GM12878 (cell line): ENCODE data around the gene RPS8. TPM values are rescaled to one million over a fixed set of nuclear protein-coding genes. Genes with fewer than 3 reads are reported as not detected.

Experiments used
- ATAC-seq: fragments of 200-7000 bp; cut with Tn5 transposase; 3 replicates; pipeline ENCODE4 v1.9.1; 2020; ENCODE audit warnings: mild to moderate bottlenecking, moderate library complexity
- BruUV-seq: library from RNA; stranded (reverse); fragments of 400-500 nt; replicated peaks from 2 replicates; lab custom pipeline; 2021; lab: Mats Ljungman, UMichigan
- CTCF ChIA-PET: fragments of 300-600 bp; sonication (Branson Sonifier 250); formaldehyde crosslinking; extraction: SDS; loops from one replicate; lab custom pipeline; 2021; ENCODE audit warnings: inconsistent platforms; lab: Yijun Ruan, JAX
- POLR2A ChIA-PET: fragments of 350-600 bp; formaldehyde crosslinking; extraction: SDS; loops from one replicate; lab custom pipeline; 2021; ENCODE audit warnings: inconsistent platforms; lab: Charles Lee
- RAD21 ChIA-PET: fragments of 300-600 bp; sonication (Branson Sonifier 250); formaldehyde crosslinking; loops from one replicate; lab custom pipeline; 2023; ENCODE audit warnings: antibody characterized with exemption; ENCODE audit not compliant: unreplicated experiment; lab: Charles Lee
- SMC1A ChIA-PET: fragments of 300-600 bp; sonication (Branson Sonifier 250); formaldehyde crosslinking; loops from one replicate; lab custom pipeline; 2023; ENCODE audit not compliant: unreplicated experiment, uncharacterized antibody; lab: Charles Lee
- DNase-seq: peaks from one replicate; pipeline ENCODE4 v3.0.0-alpha.2; 2011; ENCODE audit warnings: low read depth, low spot score
- FAIRE-seq: peaks from 3 replicates; lab custom pipeline; 2011; peaks lifted over from hg19 to GRCh38; lab: Jason Lieb, UNC
- H2AFZ ChIP-seq: 2 replicates; pipeline ENCODE4 v1.6.0; 2011; ENCODE audit warnings: low read depth, low read length, control low read depth; ENCODE audit not compliant: control insufficient read depth
- H3K27ac ChIP-seq: 2 replicates; pipeline ENCODE4 v1.5.1; 2011; ENCODE audit warnings: control low read depth; ENCODE audit not compliant: control insufficient read depth, insufficient read depth
- H3K27me3 ChIP-seq, 2 experiments: replicated peaks in 1 of 2; 2 replicates each; pipeline versions ENCODE4 v1.6.0 to v1.6.1; 2011; ENCODE audit warnings: low read length in 1 of 2; ENCODE audit not compliant: control insufficient read depth in 2 of 2, insufficient read depth in 2 of 2
- H3K36me3 ChIP-seq, 2 experiments: 2 replicates each; pipeline ENCODE4 v1.5.1; 2011; ENCODE audit warnings: low read length in 1 of 2; ENCODE audit not compliant: control insufficient read depth in 2 of 2, insufficient read depth in 2 of 2
- H3K4me1 ChIP-seq: 2 replicates; pipeline ENCODE4 v1.6.1; 2011; ENCODE audit warnings: mild to moderate bottlenecking, low read length, moderate library complexity, mixed read lengths; ENCODE audit not compliant: control insufficient read depth, insufficient read depth
- H3K4me2 ChIP-seq: 2 replicates; pipeline ENCODE4 v1.6.0; 2011; ENCODE audit warnings: control low read depth; ENCODE audit not compliant: control insufficient read depth, insufficient read depth
- H3K4me3 ChIP-seq: fragments of 200-600 bp; sonication (generic); 2 replicates; pipeline ENCODE4 v1.5.1; 2016
- H3K79me2 ChIP-seq: 2 replicates; pipeline ENCODE4 v1.6.0; 2011; ENCODE audit warnings: low read length; ENCODE audit not compliant: control insufficient read depth, insufficient read depth
- H3K9ac ChIP-seq: 2 replicates; pipeline ENCODE4 v1.8.0; 2011; ENCODE audit warnings: low read length, control low read depth, mixed read lengths; ENCODE audit not compliant: control insufficient read depth, insufficient read depth
- H3K9me3 ChIP-seq: replicated peaks from 3 replicates; pipeline ENCODE4 v1.5.1; 2011; ENCODE audit warnings: mild to moderate bottlenecking, low read length; ENCODE audit not compliant: control insufficient read depth, insufficient read depth
- H4K20me1 ChIP-seq: 2 replicates; pipeline ENCODE4 v1.6.0; 2011; ENCODE audit not compliant: control insufficient read depth, insufficient read depth
- CBFB ChIP-seq: IDR thresholded peaks from 2 replicates; pipeline ENCODE4 v1.6.1; 2016; ENCODE audit warnings: antibody characterized with exemption, low read depth
- DPF2 ChIP-seq: fragments of 450-650 bp; IDR thresholded peaks from 2 replicates; pipeline ENCODE4 v1.6.1; 2017; ENCODE audit warnings: mild to moderate bottlenecking
- GATAD2B ChIP-seq: fragments of 450-650 bp; conservative IDR thresholded peaks from 2 replicates; pipeline ENCODE4 v1.6.1; 2017; ENCODE audit warnings: low read depth, mild to moderate bottlenecking, moderate library complexity
- HDAC2 ChIP-seq: fragments of 200-600 bp; sonication (generic); IDR thresholded peaks from 2 replicates; pipeline ENCODE4 v1.6.1; 2017
- LARP7 ChIP-seq: fragments of 450-650 bp; IDR thresholded peaks from 2 replicates; pipeline ENCODE4 v1.6.1; 2017; ENCODE audit warnings: mild to moderate bottlenecking
- MEF2B ChIP-seq: fragments of 450-650 bp; IDR thresholded peaks from 2 replicates; pipeline ENCODE4 v1.6.1; 2018; ENCODE audit warnings: mild to moderate bottlenecking, moderate library complexity; ENCODE audit not compliant: partially characterized antibody, poor library complexity, severe bottlenecking
- NR2F1 ChIP-seq: fragments of 450-650 bp; conservative IDR thresholded peaks from 2 replicates; pipeline ENCODE4 v1.6.1; 2017; ENCODE audit warnings: mild to moderate bottlenecking
- WGBS: methylation state at CpG from one replicate; pipeline ENCODE4 v1.1.6; 2016; ENCODE audit warnings: low lambda C conversion rate; ENCODE audit not compliant: insufficient replicate concordance, insufficient coverage; ENCODE audit errors: missing lambda C conversion rate; 5-methylcytosine and 5-hydroxymethylcytosine counted together
- in situ Hi-C: fragments of 300-500 bp; cut with MboI; formaldehyde crosslinking; loops from 9 replicates; pipeline ENCODE4 v1.14.3; 2018; ENCODE audit warnings: mixed read lengths
- intact Hi-C: fragments of 100-400 bp; cut with micrococcal nuclease; formaldehyde crosslinking; loops from one replicate; pipeline ENCODE4 v1.14.2; 2022; ENCODE audit not compliant: unreplicated experiment
- polyA plus RNA-seq, 11 experiments: library from polyadenylated mRNA; depleted of rRNA in 4 of 11; unstranded in 6 of 11; stranded (reverse) in 5 of 11; fragments of >200 nt; fragmentation: Nextera tagmentation in 4 of 11; fragmentation: Illumina TruSeq in 1 of 11; extraction: Ambion mirVana in 4 of 11; extraction: Trizol in 1 of 11; gene quantifications; 1 replicate in 1 of 11; 2 replicates in 10 of 11; pipeline versions ENCODE4 v1.2.1 to v1.2.3, GENCODE V29; 2011 to 2016; ENCODE audit warnings: inconsistent platforms in 2 of 11, missing spikeins in 2 of 11, low read depth in 1 of 11
- total RNA-seq, 4 experiments: library from RNA; depleted of rRNA in 3 of 4; stranded (reverse); fragments of >200 nt in 3 of 4; fragmentation: Illumina TruSeq in 1 of 4; extraction: Trizol in 1 of 4; gene quantifications; 2 replicates each; pipeline versions ENCODE4 v1.2.1 to v1.2.3, GENCODE V29; 2013 to 2021

RPS8 gene
- total and polyA plus RNA-seq, 10 of the 15 experiments (the other 5 are each of a cell fraction or from before 2014, with no cell fraction given): 1,296 to 3,461 (median 2,877) TPM

DNA sequence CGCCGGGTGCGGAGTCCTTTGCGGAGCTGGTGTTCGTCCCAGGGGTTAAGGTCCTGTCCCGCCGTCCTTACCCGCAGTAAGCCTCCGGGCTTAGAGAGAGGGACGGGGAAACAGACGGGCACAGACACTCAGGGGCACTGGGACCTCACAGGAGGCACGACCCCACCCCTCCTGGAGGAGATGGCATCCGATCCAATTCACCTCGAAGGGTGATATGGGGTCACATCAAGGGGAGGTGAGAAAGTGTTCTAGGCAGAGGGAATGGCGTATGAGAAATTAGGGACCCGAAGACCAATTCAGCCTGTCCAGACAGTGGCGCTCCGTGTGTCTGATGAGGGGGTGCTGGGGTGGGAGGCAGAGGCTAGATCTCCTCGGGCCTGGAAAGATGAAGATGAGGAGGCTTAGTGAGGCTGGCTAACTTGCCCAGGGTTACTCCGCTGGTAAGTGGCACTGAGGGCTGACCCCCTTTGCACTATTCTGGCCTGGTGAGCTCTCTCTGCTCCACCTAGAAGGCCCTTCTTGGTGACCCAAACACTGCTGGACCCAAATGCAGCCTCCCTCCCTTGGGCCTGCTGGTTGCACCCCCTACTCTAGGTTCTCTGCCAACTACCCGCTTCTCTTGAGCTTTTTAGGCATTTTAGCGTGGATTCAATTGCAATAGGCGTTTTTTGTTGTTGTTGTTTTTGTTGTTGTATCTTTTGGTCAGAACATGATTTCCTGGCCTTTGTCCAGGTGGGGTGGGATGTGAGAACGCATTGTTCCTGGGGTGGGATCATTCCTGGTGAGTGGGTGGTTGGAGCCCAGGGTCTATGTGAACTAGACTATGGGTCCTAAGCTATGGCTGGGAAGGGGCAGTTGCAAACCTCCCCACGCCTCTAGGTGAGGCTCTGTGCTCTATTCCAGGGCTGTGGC lies 45.2 kb downstream of the RPS8 start:
- DNase-seq (no peak), FAIRE-seq (no peak), ATAC-seq (no peak)
- Histone ChIP-seq H3K36me3 (no peaks in the 10 kb centered on the region), H3K9me3 (no peaks in the 10 kb centered on the region), H3K27me3 (no peaks in the 10 kb centered on the region), H3K4me1 (peaks cover 4% of the 10 kb centered on the region), H4K20me1 (no peaks in the 10 kb centered on the region), H3K9ac (peak overlapping the region; percentile 97), H3K27ac (peak overlapping the region; percentile 100), H3K79me2 (no peaks in the 10 kb centered on the region), H3K4me3 (peak overlapping the region; percentile 25; the same call in 1 of the 2 replicates), H2AFZ (peak overlapping the region; percentile 100), H3K4me2 (peak overlapping the region; percentile 96)
- ChIA-PET POLR2A (interaction anchor here (0.6 to 5.9 kb wide), 10 partner anchors 10 to 758 kb away, joined by 3 to 56 read pairs (median 4); partner anchors contain the start of genes BTBD19, HECTD3 and PLK3), RAD21 (interaction anchor here (0.5 to 3.5 kb wide), 7 partner anchors 9 to 483 kb away, joined by 3 to 41 read pairs (median 4); partner anchors contain the start of genes BTBD19, HECTD3, PLK3 and UROD), CTCF (interaction anchor here (1.2 to 4.7 kb wide), 8 partner anchors 9 to 191 kb away, joined by 4 to 45 read pairs (median 8); partner anchors contain the start of genes BTBD19, DYNLT4, HECTD3 and PLK3), SMC1A (interaction anchor here (0.7 to 5.9 kb wide), 7 partner anchors 10 to 485 kb away, joined by 3 to 52 read pairs (median 6); partner anchors contain the start of genes BTBD19, DYNLT4 and PLK3)
- intact Hi-C loops (no loop called here), in situ Hi-C loops (no loop called here)
- 34% methylated on average over 25 of the region's 25 CpGs for WGBS
- BruUV-seq: no TSS peak
- peak; percentile 10 for TF ChIP-seq MEF2B
- no peak for TF ChIP-seq HDAC2
- 0 out of 2 replicates have a peak, but pooled peaks have one; percentile 30 for TF ChIP-seq DPF2
- 0 out of 2 replicates have a peak, but pooled peaks have one; percentile 12 for TF ChIP-seq GATAD2B
- TF ChIP-seq LARP7: 0 out of 2 replicates have a peak, but pooled peaks have one; percentile 2
- peak; percentile 44 for TF ChIP-seq NR2F1
- TF ChIP-seq CBFB: no peak
